PC-3 (cell line): ENCODE results near the gene UBR3.

Source experiments
- EZH2 ChIP-seq: fragments of 300-600 bp; sonication (generic); IDR thresholded peaks from one replicate; pipeline ENCODE4 v1.6.1; 2017; ENCODE audit warnings: antibody characterized with exemption, mild to moderate bottlenecking, low read length; ENCODE audit not compliant: unreplicated experiment
- TF ChIP-seq, protein P1 (sequence below): fragments of 300-600 bp; sonication (generic); conservative IDR thresholded peaks from 2 replicates; pipeline ENCODE4 v1.5.1; 2017; ENCODE audit warnings: antibody characterized with exemption, low read depth, mild to moderate bottlenecking, low read length

GRCh38 chr2:170044751-170045478 lies 217.7 kb downstream of the UBR3 start:
- TF ChIP-seq EZH2, result no peak
- TF ChIP-seq, protein P1, sequence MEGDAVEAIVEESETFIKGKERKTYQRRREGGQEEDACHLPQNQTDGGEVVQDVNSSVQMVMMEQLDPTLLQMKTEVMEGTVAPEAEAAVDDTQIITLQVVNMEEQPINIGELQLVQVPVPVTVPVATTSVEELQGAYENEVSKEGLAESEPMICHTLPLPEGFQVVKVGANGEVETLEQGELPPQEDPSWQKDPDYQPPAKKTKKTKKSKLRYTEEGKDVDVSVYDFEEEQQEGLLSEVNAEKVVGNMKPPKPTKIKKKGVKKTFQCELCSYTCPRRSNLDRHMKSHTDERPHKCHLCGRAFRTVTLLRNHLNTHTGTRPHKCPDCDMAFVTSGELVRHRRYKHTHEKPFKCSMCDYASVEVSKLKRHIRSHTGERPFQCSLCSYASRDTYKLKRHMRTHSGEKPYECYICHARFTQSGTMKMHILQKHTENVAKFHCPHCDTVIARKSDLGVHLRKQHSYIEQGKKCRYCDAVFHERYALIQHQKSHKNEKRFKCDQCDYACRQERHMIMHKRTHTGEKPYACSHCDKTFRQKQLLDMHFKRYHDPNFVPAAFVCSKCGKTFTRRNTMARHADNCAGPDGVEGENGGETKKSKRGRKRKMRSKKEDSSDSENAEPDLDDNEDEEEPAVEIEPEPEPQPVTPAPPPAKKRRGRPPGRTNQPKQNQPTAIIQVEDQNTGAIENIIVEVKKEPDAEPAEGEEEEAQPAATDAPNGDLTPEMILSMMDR, result no peak
